ENCODE measurements around the gene HDGF. TPM values are rescaled to one million over a fixed set of nuclear protein-coding genes. Genes with fewer than 3 reads are reported as not detected.

Gene HDGF
- total and polyA plus RNA-seq, 9 of the 15 experiments (the other 6 are each of a cell fraction or from before 2014, with no cell fraction given): 38.8 to 601 (median 400) TPM

- H3K27ac ChIP-seq (ENCODE audit: extremely low read depth, low read depth, low read length): no peak overlapping the region
- peaks cover 23% of the 10 kb centered on the region for H3K79me2 ChIP-seq (ENCODE audit: control insufficient read depth, insufficient read depth, low read length)
- in situ Hi-C loops (cut with MboI) (loop anchor here (25.0 kb wide), 1 partner anchor 1426 kb away; the partner anchor contains the start of genes FDPS, PKLR and RUSC1), intact Hi-C loops (cut with micrococcal nuclease) (no loop called here)
- H4K20me1 ChIP-seq (replicated peaks; ENCODE audit: control insufficient read depth, insufficient read depth, low read length): no peaks in the 10 kb centered on the region
- H3K27me3 ChIP-seq (ENCODE audit: control insufficient read depth in 2 of 2, insufficient read depth in 2 of 2, low read length in 2 of 2): no peaks in the 10 kb centered on the region
- no peaks in the 10 kb centered on the region for H3K9me3 ChIP-seq (replicated peaks; ENCODE audit: control insufficient read depth, insufficient read depth, low read depth, low read length)
- H3K4me2 ChIP-seq (ENCODE audit: insufficient read depth, low read length): no peak overlapping the region
- DNase-seq (ENCODE audit: extremely low read depth in 1 of 4, low spot score in 3 of 4) (no peak), ATAC-seq (no peak), FAIRE-seq (no peak)
- 91% methylated on average over 10 of the region's 10 CpGs for WGBS (ENCODE audit: insufficient coverage, low coverage, missing lambda C conversion rate)
- H3K4me3 ChIP-seq: no peak overlapping the region
- H3K9me1 ChIP-seq (ENCODE audit: control insufficient read depth, insufficient read depth, low read length): no peaks in the 10 kb centered on the region
- peaks cover 70% of the 10 kb centered on the region; the same call in 2 of the 3 replicates for H3K36me3 ChIP-seq (ENCODE audit: control insufficient read depth, insufficient read depth, low read length)
- no peak overlapping the region for H2AFZ ChIP-seq (ENCODE audit: low read depth, low read length)
- no TSS peak for BruUV-seq (replicated peaks)
- ChIA-PET CTCF (ENCODE audit: low intra/inter-chr PET ratio) (interaction anchor here (0.6 kb wide), 1 partner anchor 190 kb away, joined by 3 read pairs; no protein-coding TSS in a partner anchor), POLR2A (interaction anchor here (1.1 to 1.6 kb wide), 2 partner anchors 10 to 29 kb away, joined by 5 to 8 read pairs; partner anchors contain the start of genes ISG20L2, METTL25B and PRCC)
- TF ChIP-seq POLR2AphosphoS2 (IDR thresholded peaks at IDR 0.05; ENCODE audit: low read length): no peak
- TF ChIP-seq CHD1 (IDR thresholded peaks at IDR 0.05; ENCODE audit: low read length): no peak
- no peak for TF ChIP-seq HDAC3 (IDR thresholded peaks at IDR 0.05; ENCODE audit: borderline replicate concordance, partially characterized antibody)
- no peak for TF ChIP-seq SP2 (IDR thresholded peaks at IDR 0.05; ENCODE audit: extremely low read depth, low read depth, low read length, poor library complexity, severe bottlenecking)
- no peak for TF ChIP-seq NR2C2 (CRISPR knock-in tag; IDR thresholded peaks at IDR 0.05)
- no peak for TF ChIP-seq NR2C2 (tag; IDR thresholded peaks at IDR 0.05)
- TF ChIP-seq ZSCAN32 (CRISPR knock-in tag; IDR thresholded peaks at IDR 0.05): no peak
- TF ChIP-seq THAP12 (CRISPR knock-in tag; IDR thresholded peaks at IDR 0.05): no peak
- no peak for TF ChIP-seq ZNF589 (CRISPR knock-in tag; IDR thresholded peaks at IDR 0.05; ENCODE audit: low read depth)
- no peak for TF ChIP-seq ZNF77 (CRISPR knock-in tag; IDR thresholded peaks at IDR 0.05)
- TF ChIP-seq L3MBTL2 (IDR thresholded peaks at IDR 0.05): no peak
- no peak for TF ChIP-seq POLR3A (IDR thresholded peaks at IDR 0.05; ENCODE audit: borderline replicate concordance, extremely low read depth, insufficient read depth, insufficient read length)
- TF ChIP-seq STAT6 (CRISPR knock-in tag; IDR thresholded peaks at IDR 0.05): no peak
- TF ChIP-seq ATF1 (CRISPR knock-in tag; IDR thresholded peaks at IDR 0.05): no peak
- no peak for TF ChIP-seq ATF1 (tag; IDR thresholded peaks at IDR 0.05)
- no peak for TF ChIP-seq ZNF644 (tag; IDR thresholded peaks at IDR 0.05; ENCODE audit: low read depth)
- TF ChIP-seq ATF3 (IDR thresholded peaks at IDR 0.05): no peak
- no peak for TF ChIP-seq ATF3 (CRISPR knock-in tag; conservative IDR thresholded peaks at IDR 0.05)
- H3K4me1 ChIP-seq (replicated peaks in 1 of 2; ENCODE audit: control insufficient read depth in 2 of 2, insufficient read depth in 2 of 2, low read length in 2 of 2): peaks cover 10 to 18% of the 10 kb centered on the region in 2 experiments
- no peak overlapping the region for H3K9ac ChIP-seq (ENCODE audit: insufficient read depth in 1 of 2, low read depth in 2 of 2, low read length in 2 of 2)
These were observed 13.1 kb downstream of the HDGF start for GRCh38 chr1:156738407-156738806.

Data from K562 (cell line).